ENCODE results near the gene BMPR2. TPM values are rescaled to one million over a fixed set of nuclear protein-coding genes. Genes with fewer than 3 reads are reported as not detected.

BMPR2 gene
- total RNA-seq, 1 donor: 12.9 TPM

GRCh38 chr2:202608142-202608852 is 232.2 kb downstream of the BMPR2 start:
- no peaks in the 10 kb centered on the region for H3K9me3 ChIP-seq (ENCODE audit: low read depth, low read length)
- H3K27me3 ChIP-seq (ENCODE audit: insufficient read depth, low read length): no peaks in the 10 kb centered on the region
- no peak overlapping the region for H3K4me3 ChIP-seq (ENCODE audit: low read length)
- H3K4me1 ChIP-seq (ENCODE audit: insufficient read depth, low read length): peaks cover 37% of the 10 kb centered on the region

GRCh38 chr2:202609381-202610145 is 233.4 kb downstream of the BMPR2 start:
- H3K9me3 ChIP-seq (ENCODE audit: low read depth, low read length): no peaks in the 10 kb centered on the region
- H3K4me1 ChIP-seq (ENCODE audit: insufficient read depth, low read length): peaks cover 36% of the 10 kb centered on the region
- H3K4me3 ChIP-seq (ENCODE audit: low read length): no peak overlapping the region
- no peaks in the 10 kb centered on the region for H3K27me3 ChIP-seq (ENCODE audit: insufficient read depth, low read length)

- Histone ChIP-seq H3K4me1 (ENCODE audit: insufficient read depth, low read length) (peaks cover 34% of the 10 kb centered on the region), H3K4me3 (ENCODE audit: low read length) (no peak overlapping the region), H3K9me3 (ENCODE audit: low read depth, low read length) (no peaks in the 10 kb centered on the region), H3K27me3 (ENCODE audit: insufficient read depth, low read length) (no peaks in the 10 kb centered on the region)
Observed at GRCh38 chr2:202610380-202610779, 234.3 kb downstream of the BMPR2 start.

- H3K9me3 ChIP-seq (ENCODE audit: low read depth, low read length): no peaks in the 10 kb centered on the region
- H3K4me3 ChIP-seq (ENCODE audit: low read length): no peak overlapping the region
- H3K4me1 ChIP-seq (ENCODE audit: insufficient read depth, low read length): peaks cover 34% of the 10 kb centered on the region
- H3K27me3 ChIP-seq (ENCODE audit: insufficient read depth, low read length): no peaks in the 10 kb centered on the region
Observed at GRCh38 chr2:202612145-202612544, 236.0 kb downstream of the BMPR2 start.

GRCh38 chr2:202613479-202613878 is 237.4 kb downstream of the BMPR2 start:
- no peaks in the 10 kb centered on the region for H3K9me3 ChIP-seq (ENCODE audit: low read depth, low read length)
- H3K4me3 ChIP-seq (ENCODE audit: low read length): no peak overlapping the region
- peaks cover 29% of the 10 kb centered on the region for H3K4me1 ChIP-seq (ENCODE audit: insufficient read depth, low read length)
- no peaks in the 10 kb centered on the region for H3K27me3 ChIP-seq (ENCODE audit: insufficient read depth, low read length)

Other genes starting within 250 kb of the BMPR2 start
- gene SUMO1, start 137.7 kb upstream of the BMPR2 start, total RNA-seq: 100 TPM
- gene NOP58, start 110.6 kb upstream of the BMPR2 start, total RNA-seq: 336 TPM